ENCODE data around the gene DUSP2. TPM values are rescaled to one million over a fixed set of nuclear protein-coding genes. Genes with fewer than 3 reads are reported as not detected.
A peak's percentile ranks its signal among the peaks of the same experiment; 100 is the strongest.

Gene DUSP2
- total and polyA plus RNA-seq, 7 donors: 0.64 to 5.8 (median 2.4) TPM

- Histone ChIP-seq H3K27me3 (ENCODE audit: insufficient read depth in 3 of 3, low read length in 2 of 3) (no peaks in the 10 kb centered on the region), H3K36me3 (ENCODE audit: insufficient read depth in 1 of 2, low read depth in 1 of 2) (peaks cover 0 to 2% of the 10 kb centered on the region in 2 donors), H3K9me3 (no peaks in the 10 kb centered on the region), H3K27ac (no peak within 1 kb of the TSS), H3K4me1 (no peaks in the 10 kb centered on the region), H3K4me3 (no peak within 1 kb of the TSS)
- 26 to 34% (median 27%) methylated on average over 16 to 17 of the region's 17 CpGs for WGBS, 3 donors
- peak in 3 of 4 donors; percentile 65 to 88 (median 81) for ATAC-seq
- TF ChIP-seq, protein P1, sequence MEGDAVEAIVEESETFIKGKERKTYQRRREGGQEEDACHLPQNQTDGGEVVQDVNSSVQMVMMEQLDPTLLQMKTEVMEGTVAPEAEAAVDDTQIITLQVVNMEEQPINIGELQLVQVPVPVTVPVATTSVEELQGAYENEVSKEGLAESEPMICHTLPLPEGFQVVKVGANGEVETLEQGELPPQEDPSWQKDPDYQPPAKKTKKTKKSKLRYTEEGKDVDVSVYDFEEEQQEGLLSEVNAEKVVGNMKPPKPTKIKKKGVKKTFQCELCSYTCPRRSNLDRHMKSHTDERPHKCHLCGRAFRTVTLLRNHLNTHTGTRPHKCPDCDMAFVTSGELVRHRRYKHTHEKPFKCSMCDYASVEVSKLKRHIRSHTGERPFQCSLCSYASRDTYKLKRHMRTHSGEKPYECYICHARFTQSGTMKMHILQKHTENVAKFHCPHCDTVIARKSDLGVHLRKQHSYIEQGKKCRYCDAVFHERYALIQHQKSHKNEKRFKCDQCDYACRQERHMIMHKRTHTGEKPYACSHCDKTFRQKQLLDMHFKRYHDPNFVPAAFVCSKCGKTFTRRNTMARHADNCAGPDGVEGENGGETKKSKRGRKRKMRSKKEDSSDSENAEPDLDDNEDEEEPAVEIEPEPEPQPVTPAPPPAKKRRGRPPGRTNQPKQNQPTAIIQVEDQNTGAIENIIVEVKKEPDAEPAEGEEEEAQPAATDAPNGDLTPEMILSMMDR (IDR thresholded peaks at IDR 0.05): peak; percentile 51
- intact Hi-C loops (cut with DNase I): loop anchor here (2.0 to 5.0 kb wide), 2 partner anchors 34 to 370 kb away; no protein-coding TSS in a partner anchor
- DNase-seq: peak in 1 of 2 donors; percentile 60
Measured at GRCh38 chr2:96138179-96139145, 6.8 kb downstream of the DUSP2 start, which contains the start of gene ASTL. Gene ASTL, minus strand, starts transcription at chr2:96138502. Its CDS starts 66 bp downstream, at chr2:96138436.

GRCh38 chr2:96137321-96138178 lies 7.7 kb downstream of the DUSP2 start:
- Histone ChIP-seq H3K4me3 (no peak overlapping the region), H3K9me3 (no peaks in the 10 kb centered on the region), H3K4me1 (no peaks in the 10 kb centered on the region), H3K36me3 (ENCODE audit: insufficient read depth in 1 of 2, low read depth in 1 of 2) (no peaks in the 10 kb centered on the region), H3K27me3 (ENCODE audit: insufficient read depth in 3 of 3, low read length in 2 of 3) (no peaks in the 10 kb centered on the region), H3K27ac (no peak overlapping the region)
- intact Hi-C loops (cut with DNase I): loop anchor here (2.0 to 5.0 kb wide), 2 partner anchors 35 to 371 kb away; no protein-coding TSS in a partner anchor
- ATAC-seq (peak in 1 of 4 donors; percentile 17), DNase-seq (peak in 1 of 2 donors; percentile 39)
- WGBS, 3 donors: 80 to 82% (median 81%) methylated on average over 15 of the region's 15 CpGs
- TF ChIP-seq, protein P1 (IDR thresholded peaks at IDR 0.05): no peak

DNA sequence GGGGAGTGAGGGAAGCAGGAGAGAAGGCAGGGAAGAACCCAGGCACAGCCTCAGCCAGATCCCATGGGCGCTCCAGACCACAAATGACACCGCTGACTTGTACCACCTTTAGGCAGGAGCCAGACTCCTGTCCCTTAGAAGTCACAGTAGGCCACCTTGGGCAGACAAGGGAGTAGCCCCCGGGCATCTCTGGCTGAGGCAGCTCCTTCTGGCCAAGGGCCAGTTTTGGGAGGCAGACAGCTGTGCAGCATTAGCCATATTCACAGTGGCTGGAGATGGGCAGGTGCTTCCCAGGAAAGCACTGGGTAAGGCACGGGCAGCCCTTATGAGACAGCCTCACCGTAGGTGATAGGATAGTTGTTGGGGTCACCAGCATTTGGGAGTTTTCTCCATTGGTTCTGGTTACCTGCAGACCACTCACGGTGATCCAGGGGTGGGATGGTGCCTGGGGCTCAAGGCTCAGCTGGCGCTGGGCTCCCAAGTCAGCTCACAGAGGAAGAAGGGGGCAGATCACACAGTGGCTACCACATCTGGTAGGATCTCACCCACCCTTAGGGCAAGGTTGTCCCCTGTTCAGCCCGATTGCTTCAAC lies 9.0 kb downstream of the DUSP2 start:
- TF ChIP-seq, protein P1 (IDR thresholded peaks at IDR 0.05): no peak
- H3K36me3 ChIP-seq (ENCODE audit: insufficient read depth in 1 of 2, low read depth in 1 of 2): no peaks in the 10 kb centered on the region
- no peaks in the 10 kb centered on the region for H3K4me1 ChIP-seq
- intact Hi-C loops (cut with DNase I): loop anchor here (5.0 kb wide), 1 partner anchor 36 kb away; no protein-coding TSS in a partner anchor
- DNase-seq (peak in 1 of 2 donors; percentile 42), ATAC-seq (no peak)
- no peaks in the 10 kb centered on the region for H3K9me3 ChIP-seq
- no peak overlapping the region for H3K27ac ChIP-seq
- no peaks in the 10 kb centered on the region for H3K27me3 ChIP-seq (ENCODE audit: insufficient read depth in 3 of 3, low read length in 2 of 3)
- no peak overlapping the region for H3K4me3 ChIP-seq
- 62 to 70% (median 67%) methylated on average over 8 of the region's 8 CpGs for WGBS, 3 donors

GRCh38 chr2:96135621-96136020 lies 9.6 kb downstream of the DUSP2 start:
- no peak overlapping the region for H3K4me3 ChIP-seq
- H3K9me3 ChIP-seq: no peaks in the 10 kb centered on the region
- no peaks in the 10 kb centered on the region for H3K36me3 ChIP-seq (ENCODE audit: insufficient read depth in 1 of 2, low read depth in 1 of 2)
- H3K27ac ChIP-seq: no peak overlapping the region
- ATAC-seq: no peak
- no peaks in the 10 kb centered on the region for H3K27me3 ChIP-seq (ENCODE audit: insufficient read depth in 3 of 3, low read length in 2 of 3)
- WGBS, 3 donors: 67 to 76% (median 72%) methylated on average over 5 of the region's 5 CpGs
- DNase-seq: no peak
- H3K4me1 ChIP-seq: no peaks in the 10 kb centered on the region
- TF ChIP-seq, protein P1 (IDR thresholded peaks at IDR 0.05): no peak
- intact Hi-C loops (cut with DNase I): loop anchor here (5.0 kb wide), 1 partner anchor 37 kb away; no protein-coding TSS in a partner anchor
